SU-DHL-6 (cell line): ENCODE data around the gene CFAP58.

Source experiments
- EZH2phosphoT487 ChIP-seq: fragments of 200-600 bp; sonication (generic), shearing (Covaris generic); conservative IDR thresholded peaks from 2 replicates; pipeline ENCODE4 v1.6.1; 2018; ENCODE audit warnings: mild to moderate bottlenecking, antibody characterized with exemption, low read length, moderate library complexity, mixed read lengths
- TF ChIP-seq, protein P1 (sequence below): fragments of 200-600 bp; sonication (generic); IDR thresholded peaks from one replicate; pipeline ENCODE4 v1.5.1; 2017; ENCODE audit warnings: antibody characterized with exemption, mild to moderate bottlenecking, low read length, moderate library complexity; ENCODE audit not compliant: insufficient read depth, poor library complexity, severe bottlenecking

DNA sequence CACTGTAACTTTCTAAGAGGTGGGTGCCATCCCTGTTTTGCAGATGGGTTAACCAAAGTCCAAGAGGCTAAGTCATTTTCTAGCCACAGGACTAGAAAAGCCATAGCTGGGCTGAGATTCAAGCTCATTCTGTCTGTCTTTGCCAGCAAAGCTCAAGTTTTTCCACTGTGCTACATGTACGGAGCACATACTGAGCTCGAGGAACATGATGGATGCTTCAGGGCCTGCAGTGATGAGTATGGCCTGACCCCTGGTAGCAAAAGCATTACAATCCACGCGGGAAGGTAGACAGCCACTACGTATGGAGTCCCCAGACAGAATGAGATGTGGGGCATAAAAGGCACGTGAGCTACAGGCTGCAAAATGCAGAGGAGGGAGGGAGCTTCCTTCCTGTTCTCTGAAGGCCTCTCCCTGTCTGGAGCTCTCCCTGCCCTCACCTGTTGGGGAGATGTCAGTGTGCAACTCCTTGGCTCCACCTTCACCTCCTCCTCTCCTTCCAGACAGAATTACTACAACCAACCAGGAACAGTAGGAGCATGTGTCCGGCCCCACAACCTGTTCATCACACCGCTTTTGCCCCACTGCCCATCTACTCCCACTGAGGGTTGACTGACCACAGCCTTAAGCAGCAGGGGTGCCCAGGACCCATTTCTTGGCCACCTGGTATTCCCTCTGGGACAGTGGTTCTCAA is 31.8 kb upstream of the CFAP58 start:
- TF ChIP-seq EZH2phosphoT487 = no peak
- TF ChIP-seq, protein P1, sequence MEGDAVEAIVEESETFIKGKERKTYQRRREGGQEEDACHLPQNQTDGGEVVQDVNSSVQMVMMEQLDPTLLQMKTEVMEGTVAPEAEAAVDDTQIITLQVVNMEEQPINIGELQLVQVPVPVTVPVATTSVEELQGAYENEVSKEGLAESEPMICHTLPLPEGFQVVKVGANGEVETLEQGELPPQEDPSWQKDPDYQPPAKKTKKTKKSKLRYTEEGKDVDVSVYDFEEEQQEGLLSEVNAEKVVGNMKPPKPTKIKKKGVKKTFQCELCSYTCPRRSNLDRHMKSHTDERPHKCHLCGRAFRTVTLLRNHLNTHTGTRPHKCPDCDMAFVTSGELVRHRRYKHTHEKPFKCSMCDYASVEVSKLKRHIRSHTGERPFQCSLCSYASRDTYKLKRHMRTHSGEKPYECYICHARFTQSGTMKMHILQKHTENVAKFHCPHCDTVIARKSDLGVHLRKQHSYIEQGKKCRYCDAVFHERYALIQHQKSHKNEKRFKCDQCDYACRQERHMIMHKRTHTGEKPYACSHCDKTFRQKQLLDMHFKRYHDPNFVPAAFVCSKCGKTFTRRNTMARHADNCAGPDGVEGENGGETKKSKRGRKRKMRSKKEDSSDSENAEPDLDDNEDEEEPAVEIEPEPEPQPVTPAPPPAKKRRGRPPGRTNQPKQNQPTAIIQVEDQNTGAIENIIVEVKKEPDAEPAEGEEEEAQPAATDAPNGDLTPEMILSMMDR = no peak
